ENCODE data around the gene NR5A1.

- no peak for TF ChIP-seq CTCF (IDR thresholded peaks at IDR 0.05; ENCODE audit: insufficient read depth, low read length, poor library complexity, severe bottlenecking)
- no peak for TF ChIP-seq EZH2phosphoT487 (conservative IDR thresholded peaks at IDR 0.05; ENCODE audit: low read length)
Observed at GRCh38 chr9:124517600-124517999, 10.4 kb upstream of the NR5A1 start.
